HG03095 (cell line): ENCODE results near the gene OR56A5.
"Not testable (repeated sequence)": the region's sequence is repeated elsewhere in the genome, so short reads cannot be mapped to it uniquely, and the experiment has no call there.

Experiments
- ATAC-seq: cut with Tn5 transposase; IDR thresholded peaks from one replicate; pipeline ENCODE4 v1.9.1; 2021; ENCODE audit warnings: moderate library complexity; ENCODE audit not compliant: unreplicated experiment

Gene OR56A5

GRCh38 chr11:5968394-5968793 lies at the start of gene OR56A5:
OR56A5 (minus strand) TSS chr11:5968494; CDS start chr11:5968494, 0 bp downstream.
- ATAC-seq, result no peak

GRCh38 chr11:6013042-6013441 lies 44.7 kb upstream of the OR56A5 start:
- no peak for ATAC-seq

GRCh38 chr11:6012035-6012668 lies 43.9 kb upstream of the OR56A5 start:
- ATAC-seq, result no peak

GRCh38 chr11:6006846-6007245 lies 38.6 kb upstream of the OR56A5 start, which contains the start of gene OR56A4:
OR56A4 (minus strand) TSS chr11:6006946; CDS start chr11:6002992, 3,954 bp downstream.
- no peak for ATAC-seq

- no peak for ATAC-seq
Observed at GRCh38 chr11:6006395-6006794, 38.1 kb upstream of the OR56A5 start.

GRCh38 chr11:6002202-6002699 lies 34.0 kb upstream of the OR56A5 start:
- no peak for ATAC-seq

- ATAC-seq, result no peak
Observed at GRCh38 chr11:5994791-5995190, 26.5 kb upstream of the OR56A5 start.

GRCh38 chr11:5992604-5993251 lies 24.4 kb upstream of the OR56A5 start:
- no peak for ATAC-seq

GRCh38 chr11:5992150-5992549 lies 23.9 kb upstream of the OR56A5 start:
- no peak for ATAC-seq

GRCh38 chr11:5989203-5989602 lies 20.9 kb upstream of the OR56A5 start:
- no peak for ATAC-seq

GRCh38 chr11:5986885-5987284 lies 18.6 kb upstream of the OR56A5 start, which contains the start of gene OR52L1:
OR52L1 (minus strand) TSS chr11:5986985; CDS start chr11:5986930, 55 bp downstream.
- ATAC-seq, result no peak

- no peak for ATAC-seq
Observed at GRCh38 chr11:5983443-5983842, 15.1 kb upstream of the OR56A5 start.

GRCh38 chr11:5973530-5973929 lies 5.2 kb upstream of the OR56A5 start:
- ATAC-seq, result no peak

- no peak for ATAC-seq
Observed at GRCh38 chr11:5967708-5968107, 586 bp downstream of the OR56A5 start.

GRCh38 chr11:5966958-5967357 lies 1.3 kb downstream of the OR56A5 start:
- no peak for ATAC-seq

- ATAC-seq, result not testable (repeated sequence)
Observed at GRCh38 chr11:5960704-5961320, 7.5 kb downstream of the OR56A5 start.

- ATAC-seq, result no peak
Observed at GRCh38 chr11:5955586-5955985, 12.7 kb downstream of the OR56A5 start.

GRCh38 chr11:5941951-5942350 lies 26.3 kb downstream of the OR56A5 start, which contains the start of gene OR56A3:
OR56A3 (plus strand) TSS chr11:5942251; CDS start chr11:5947347, 5,096 bp downstream.
- ATAC-seq, result no peak

- no peak for ATAC-seq
Observed at GRCh38 chr11:5940748-5941147, 27.5 kb downstream of the OR56A5 start.

GRCh38 chr11:5938603-5938965 lies 29.7 kb downstream of the OR56A5 start:
- no peak for ATAC-seq

- no peak for ATAC-seq
Observed at GRCh38 chr11:5937868-5938602, 30.3 kb downstream of the OR56A5 start.
